ENCODE measurements around the gene GPR55. TPM values are rescaled to one million over a fixed set of nuclear protein-coding genes. Genes with fewer than 3 reads are reported as not detected.

Gene GPR55
- total RNA-seq, 1 experiment from 2014 or later = not detected

- intact Hi-C loops (cut with micrococcal nuclease; ENCODE audit: unreplicated experiment) = no loop called here
- ChIA-PET POLR2A (no interaction called here), CTCF (interaction anchor here (1.0 to 1.5 kb wide), 2 partner anchors 75 to 150 kb away, joined by 3 read pairs; no protein-coding TSS in a partner anchor)
- no TSS peak for BruUV-seq (replicated peaks)
- Histone ChIP-seq H3K4me3 (ENCODE audit: low read depth, low read length) (no peak overlapping the region), H3K27me3 (replicated peaks; ENCODE audit: control insufficient read depth, insufficient read depth, low read length) (no peaks in the 10 kb centered on the region), H3K36me3 (ENCODE audit: control insufficient read depth, insufficient read depth, low read length) (no peaks in the 10 kb centered on the region), H3K4me1 (peaks cover 15% of the 10 kb centered on the region), H3K9me3 (no peaks in the 10 kb centered on the region)
- H3K4me1 Mint-ChIP-seq (ENCODE audit: low read depth, unreplicated experiment) = peaks cover 9% of the 10 kb centered on the region
- H3K9me3 Mint-ChIP-seq (ENCODE audit: unreplicated experiment) = no peaks in the 10 kb centered on the region
- H3K27me3 Mint-ChIP-seq (ENCODE audit: insufficient read depth, unreplicated experiment) = no peaks in the 10 kb centered on the region
- no peak for DNase-seq
- no peak overlapping the region for H3K27ac Mint-ChIP-seq (ENCODE audit: unreplicated experiment)
- TF ChIP-seq CTCF (IDR thresholded peaks at IDR 0.05; ENCODE audit: insufficient read depth in 1 of 2, low read depth in 1 of 2, low read length in 1 of 2, severe bottlenecking in 1 of 2, unreplicated experiment in 1 of 2) = no peak
- H3K4me3 Mint-ChIP-seq (ENCODE audit: unreplicated experiment) = no peak overlapping the region
- no peaks in the 10 kb centered on the region for H3K36me3 Mint-ChIP-seq (ENCODE audit: insufficient read depth, unreplicated experiment)
Observed at GRCh38 chr2:230899786-230900185, 25.3 kb downstream of the GPR55 start.

GRCh38 chr2:230899287-230899686 lies 25.8 kb downstream of the GPR55 start:
- no peak for TF ChIP-seq CTCF (IDR thresholded peaks at IDR 0.05; ENCODE audit: insufficient read depth in 1 of 2, low read depth in 1 of 2, low read length in 1 of 2, severe bottlenecking in 1 of 2, unreplicated experiment in 1 of 2)
- no peak overlapping the region for H3K4me3 Mint-ChIP-seq (ENCODE audit: unreplicated experiment)
- H3K4me1 Mint-ChIP-seq (ENCODE audit: low read depth, unreplicated experiment) = peaks cover 9% of the 10 kb centered on the region
- intact Hi-C loops (cut with micrococcal nuclease; ENCODE audit: unreplicated experiment) = no loop called here
- Histone ChIP-seq H3K4me1 (peaks cover 15% of the 10 kb centered on the region), H3K36me3 (ENCODE audit: control insufficient read depth, insufficient read depth, low read length) (no peaks in the 10 kb centered on the region), H3K9me3 (no peaks in the 10 kb centered on the region), H3K4me3 (ENCODE audit: low read depth, low read length) (no peak overlapping the region), H3K27me3 (replicated peaks; ENCODE audit: control insufficient read depth, insufficient read depth, low read length) (no peaks in the 10 kb centered on the region)
- H3K36me3 Mint-ChIP-seq (ENCODE audit: insufficient read depth, unreplicated experiment) = no peaks in the 10 kb centered on the region
- H3K27me3 Mint-ChIP-seq (ENCODE audit: insufficient read depth, unreplicated experiment) = no peaks in the 10 kb centered on the region
- H3K27ac Mint-ChIP-seq (ENCODE audit: unreplicated experiment) = no peak overlapping the region
- ChIA-PET POLR2A (no interaction called here), CTCF (no interaction called here)
- no peaks in the 10 kb centered on the region for H3K9me3 Mint-ChIP-seq (ENCODE audit: unreplicated experiment)
- no TSS peak for BruUV-seq (replicated peaks)
- DNase-seq = no peak

- intact Hi-C loops (cut with micrococcal nuclease; ENCODE audit: unreplicated experiment) = no loop called here
- Mint-ChIP-seq H3K27ac (ENCODE audit: unreplicated experiment) (no peak overlapping the region), H3K4me1 (ENCODE audit: low read depth, unreplicated experiment) (peaks cover 9% of the 10 kb centered on the region), H3K36me3 (ENCODE audit: insufficient read depth, unreplicated experiment) (no peaks in the 10 kb centered on the region), H3K4me3 (ENCODE audit: unreplicated experiment) (no peak overlapping the region), H3K27me3 (ENCODE audit: insufficient read depth, unreplicated experiment) (no peaks in the 10 kb centered on the region), H3K9me3 (ENCODE audit: unreplicated experiment) (no peaks in the 10 kb centered on the region)
- H3K4me1 ChIP-seq = peaks cover 15% of the 10 kb centered on the region
- no peak for DNase-seq
- H3K9me3 ChIP-seq = no peaks in the 10 kb centered on the region
- no peak overlapping the region for H3K4me3 ChIP-seq (ENCODE audit: low read depth, low read length)
- no peaks in the 10 kb centered on the region for H3K36me3 ChIP-seq (ENCODE audit: control insufficient read depth, insufficient read depth, low read length)
- ChIA-PET POLR2A (no interaction called here), CTCF (no interaction called here)
- BruUV-seq (replicated peaks) = no TSS peak
- TF ChIP-seq CTCF (IDR thresholded peaks at IDR 0.05; ENCODE audit: insufficient read depth in 1 of 2, low read depth in 1 of 2, low read length in 1 of 2, severe bottlenecking in 1 of 2, unreplicated experiment in 1 of 2) = no peak
- H3K27me3 ChIP-seq (replicated peaks; ENCODE audit: control insufficient read depth, insufficient read depth, low read length) = no peaks in the 10 kb centered on the region
Observed at GRCh38 chr2:230898713-230899091, 26.3 kb downstream of the GPR55 start.
